ENCODE results near the gene CA9.

The CA9 gene

DNA sequence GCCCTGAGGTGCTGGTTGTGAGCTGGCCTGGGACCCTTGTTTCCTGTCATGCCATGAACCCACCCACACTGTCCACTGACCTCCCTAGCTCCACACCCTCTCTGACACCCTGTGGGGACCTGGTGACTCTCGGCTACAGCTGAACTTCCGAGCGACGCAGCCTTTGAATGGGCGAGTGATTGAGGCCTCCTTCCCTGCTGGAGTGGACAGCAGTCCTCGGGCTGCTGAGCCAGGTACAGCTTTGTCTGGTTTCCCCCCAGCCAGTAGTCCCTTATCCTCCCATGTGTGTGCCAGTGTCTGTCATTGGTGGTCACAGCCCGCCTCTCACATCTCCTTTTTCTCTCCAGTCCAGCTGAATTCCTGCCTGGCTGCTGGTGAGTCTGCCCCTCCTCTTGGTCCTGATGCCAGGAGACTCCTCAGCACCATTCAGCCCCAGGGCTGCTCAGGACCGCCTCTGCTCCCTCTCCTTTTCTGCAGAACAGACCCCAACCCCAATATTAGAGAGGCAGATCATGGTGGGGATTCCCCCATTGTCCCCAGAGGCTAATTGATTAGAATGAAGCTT, 6.1 kb downstream of the CA9 start:
- no peak for DNase-seq

DNA sequence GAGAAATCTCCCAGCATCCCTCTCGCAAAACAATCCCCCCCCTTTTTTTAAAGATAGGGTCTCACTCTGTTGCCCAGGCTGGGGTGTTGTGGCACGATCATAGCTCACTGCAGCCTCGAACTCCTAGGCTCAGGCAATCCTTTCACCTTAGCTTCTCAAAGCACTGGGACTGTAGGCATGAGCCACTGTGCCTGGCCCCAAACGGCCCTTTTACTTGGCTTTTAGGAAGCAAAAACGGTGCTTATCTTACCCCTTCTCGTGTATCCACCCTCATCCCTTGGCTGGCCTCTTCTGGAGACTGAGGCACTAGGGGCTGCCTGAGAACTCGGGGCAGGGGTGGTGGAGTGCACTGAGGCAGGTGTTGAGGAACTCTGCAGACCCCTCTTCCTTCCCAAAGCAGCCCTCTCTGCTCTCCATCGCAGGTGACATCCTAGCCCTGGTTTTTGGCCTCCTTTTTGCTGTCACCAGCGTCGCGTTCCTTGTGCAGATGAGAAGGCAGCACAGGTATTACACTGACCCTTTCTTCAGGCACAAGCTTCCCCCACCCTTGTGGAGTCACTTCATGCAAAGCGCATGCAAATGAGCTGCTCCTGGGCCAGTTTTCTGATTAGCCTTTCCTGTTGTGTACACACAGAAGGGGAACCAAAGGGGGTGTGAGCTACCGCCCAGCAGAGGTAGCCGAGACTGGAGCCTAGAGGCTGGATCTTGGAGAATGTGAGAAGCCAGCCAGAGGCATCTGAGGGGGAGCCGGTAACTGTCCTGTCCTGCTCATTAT, 6.8 kb downstream of the CA9 start:
- DNase-seq: no peak

DNA sequence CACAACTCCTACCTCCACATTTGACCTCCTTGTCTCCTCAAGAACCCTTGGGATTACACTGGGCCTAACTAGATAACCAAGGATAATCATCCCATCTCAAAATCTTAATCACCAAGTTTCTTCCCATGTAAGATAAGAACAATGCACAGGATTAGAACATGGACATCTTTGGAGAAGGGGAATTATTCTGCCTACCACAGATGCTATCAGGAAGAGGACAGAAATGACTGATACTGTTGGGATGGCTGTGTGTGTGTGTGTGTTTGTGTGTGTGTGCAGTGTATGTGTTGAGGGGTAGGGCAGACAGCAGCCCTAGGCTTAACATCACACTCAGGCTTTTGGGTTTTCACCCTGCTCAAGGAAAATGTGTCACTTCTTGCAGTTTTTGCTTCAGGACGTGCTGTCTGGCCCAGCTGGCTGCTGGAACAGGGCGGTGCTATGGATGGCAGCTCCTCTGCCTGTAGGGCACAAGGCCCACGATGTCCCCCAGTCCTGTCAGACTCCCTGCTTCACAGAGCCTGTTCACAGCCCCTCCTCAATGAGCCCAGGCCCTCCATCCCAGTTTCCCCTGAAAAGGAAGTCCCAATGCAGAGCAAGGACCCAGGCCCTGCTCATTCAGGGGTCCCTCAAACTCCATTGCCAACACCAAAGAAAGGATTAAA, 7.7 kb downstream of the CA9 start:
- no peak for DNase-seq

DNA sequence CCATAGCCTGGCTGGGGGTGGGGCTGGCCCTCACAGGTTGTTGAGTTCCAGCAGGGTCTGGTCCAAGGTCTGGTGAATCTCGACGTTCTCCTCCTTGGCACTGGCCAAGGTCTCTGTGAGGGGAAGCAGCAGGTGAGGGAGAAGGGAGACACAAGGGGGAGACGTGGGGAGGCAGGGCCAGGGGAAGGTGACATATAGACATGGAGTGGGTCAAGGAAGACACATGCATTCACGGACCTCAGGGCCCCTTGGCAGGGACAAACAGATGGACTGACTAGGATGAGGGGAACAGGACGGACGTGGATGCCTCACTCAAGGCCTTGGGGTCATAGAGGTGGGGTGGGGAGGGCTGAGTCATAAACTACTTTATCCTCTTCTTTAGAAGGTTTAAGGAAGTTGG, 8.3 kb downstream of the CA9 start:
- DNase-seq: no peak

- no peak for DNase-seq
Measured at GRCh38 chr9:35682520-35683315, 9.0 kb downstream of the CA9 start.

DNA sequence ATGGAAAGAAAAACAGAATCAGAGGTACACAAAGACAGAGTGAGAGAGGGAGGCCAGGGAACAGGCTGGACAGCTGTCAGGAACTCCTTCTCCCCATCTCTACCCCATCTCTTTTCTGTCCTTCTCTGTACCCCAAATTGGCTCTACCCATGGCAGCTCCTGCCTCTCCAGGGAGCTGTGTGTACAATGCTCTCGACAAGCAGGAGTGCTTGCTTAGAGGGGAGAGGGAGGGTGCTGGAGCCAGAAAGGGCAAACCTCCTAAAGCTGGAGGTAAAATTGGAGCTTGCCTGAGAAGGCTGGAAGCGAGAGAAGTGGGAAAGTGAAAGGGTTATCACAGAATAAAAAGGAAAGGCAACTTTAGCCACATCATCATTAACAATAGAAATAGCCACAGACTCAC, 9.6 kb downstream of the CA9 start:
- DNase-seq: no peak

GRCh38 chr9:35684921-35685320, 11.2 kb downstream of the CA9 start:
- no peak for DNase-seq

DNA sequence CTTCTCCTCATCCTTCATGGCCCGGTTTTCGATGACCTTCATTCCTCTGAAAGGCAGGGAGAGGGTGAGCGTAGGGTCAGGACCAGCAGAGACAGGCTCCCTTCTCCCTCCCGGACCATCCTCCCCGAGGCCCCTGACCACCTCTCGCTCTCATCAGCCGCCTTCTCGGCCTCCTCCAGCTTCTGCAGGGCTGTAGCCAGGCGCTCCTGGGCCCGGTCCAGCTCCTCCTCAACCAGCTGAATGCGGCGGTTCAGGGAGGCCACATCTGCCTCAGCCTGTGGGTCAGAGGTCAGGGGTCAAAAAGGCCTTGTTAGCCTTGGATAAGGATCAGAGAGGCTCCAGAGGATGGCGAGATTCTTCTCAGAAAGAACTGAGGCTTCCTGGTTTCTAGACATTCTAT, 11.8 kb downstream of the CA9 start:
- DNase-seq: no peak

GRCh38 chr9:35686222-35687203, 12.8 kb downstream of the CA9 start:
- no peak for DNase-seq

- no peak for DNase-seq
Measured at GRCh38 chr9:35687306-35687705, 13.6 kb downstream of the CA9 start.

- no peak for DNase-seq
Measured at GRCh38 chr9:35687972-35688557, 14.3 kb downstream of the CA9 start.

GRCh38 chr9:35688558-35689541, 15.1 kb downstream of the CA9 start:
- DNase-seq: no peak

DNA sequence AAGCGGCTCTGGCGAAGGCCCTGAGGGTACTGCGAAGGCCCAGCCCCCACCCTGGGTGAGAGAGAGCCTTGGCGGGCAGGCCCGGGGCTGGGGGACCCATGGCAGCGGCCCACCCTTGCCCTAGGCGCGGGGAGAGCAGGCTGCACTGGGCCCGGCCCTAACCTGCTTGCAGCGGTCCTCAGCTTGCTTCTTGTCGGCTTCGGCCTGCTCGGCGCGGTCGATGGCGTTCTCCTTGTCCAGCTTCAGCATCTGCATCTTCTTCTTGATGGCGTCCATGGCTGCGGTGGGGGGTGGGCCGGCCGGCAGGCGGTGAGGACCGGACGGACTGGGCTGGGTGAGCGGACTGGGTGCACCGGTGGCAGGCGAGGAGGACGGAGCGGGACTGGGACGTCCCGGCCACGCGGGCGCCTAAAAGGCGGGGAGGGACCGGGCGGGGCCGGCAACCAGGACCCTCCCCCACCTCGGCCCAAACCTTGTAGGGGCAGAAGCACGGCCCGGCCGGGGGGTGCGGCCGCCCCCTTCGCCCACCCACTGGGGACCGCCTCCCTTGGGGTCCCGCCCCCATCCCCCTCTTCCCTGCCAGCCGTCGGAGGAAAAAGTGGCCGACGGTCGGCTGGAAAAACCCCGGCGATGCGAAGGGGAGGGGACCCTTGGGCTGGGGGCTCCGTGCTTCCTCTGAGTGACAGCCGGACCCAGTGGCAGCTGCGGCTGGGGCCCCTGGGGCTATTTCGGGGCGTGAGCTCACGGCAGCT, 16.0 kb downstream of the CA9 start, which contains the start of gene TPM2:
TSS of gene TPM2 (minus strand) at position 384 of the 752 bp plus-strand sequence. CDS start at position 276, 108 bp downstream.
- no peak for DNase-seq

DNA sequence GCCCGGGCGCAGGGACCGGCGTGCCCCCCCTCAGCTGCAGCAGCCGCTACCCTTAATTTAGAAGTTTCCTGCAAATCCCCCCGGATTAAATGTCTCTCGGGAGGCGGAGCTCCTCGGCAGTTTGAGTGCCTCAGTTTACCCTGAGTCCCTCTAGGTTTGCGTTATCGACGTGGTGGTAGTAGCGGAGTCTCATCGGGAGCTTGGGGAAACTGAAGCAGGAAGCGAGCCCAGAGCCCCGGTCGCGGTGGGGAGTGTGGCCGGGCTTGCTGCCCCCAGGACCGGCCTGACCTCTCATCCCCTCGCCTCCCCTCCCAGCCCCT, 16.5 kb downstream of the CA9 start:
- DNase-seq: no peak

- DNase-seq: no peak
Measured at GRCh38 chr9:35690614-35691333, 17.0 kb downstream of the CA9 start.

GRCh38 chr9:35691334-35691650, 17.6 kb downstream of the CA9 start:
- DNase-seq: no peak

DNA sequence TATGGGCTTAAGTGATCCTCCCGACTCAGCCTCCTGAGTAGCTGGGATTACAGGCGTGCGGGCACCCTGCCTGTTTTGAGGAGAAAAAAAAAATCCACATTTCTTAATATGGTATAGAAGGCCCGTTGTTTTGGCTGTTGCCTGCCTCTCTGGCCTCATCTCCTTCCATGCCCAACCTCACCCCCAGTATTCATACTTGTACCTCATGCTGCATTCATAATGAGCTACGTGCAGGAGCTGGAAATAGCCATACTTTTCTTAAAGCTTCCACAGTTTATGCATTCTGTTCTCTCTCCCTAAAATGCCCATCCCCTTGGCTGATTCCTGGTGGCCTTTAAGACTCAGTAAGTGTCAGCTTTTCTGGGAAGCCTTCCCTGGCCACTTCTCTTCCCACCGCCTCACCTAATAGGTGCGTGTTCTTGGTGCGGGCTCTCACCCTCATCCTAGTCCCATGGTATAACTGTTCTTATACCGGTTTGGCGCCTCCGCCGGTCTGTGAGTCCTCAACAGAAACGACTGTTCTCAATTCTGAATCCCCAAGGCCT, 18.1 kb downstream of the CA9 start:
- DNase-seq: no peak

- no peak for DNase-seq
Measured at GRCh38 chr9:35695943-35696401, 22.2 kb downstream of the CA9 start.
